Measurements from ENCODE around the gene EPAS1. TPM values are rescaled to one million over a fixed set of nuclear protein-coding genes. Genes with fewer than 3 reads are reported as not detected.

Gene EPAS1
- total RNA-seq, 2 experiments from 2014 or later, result 12.6 to 16.0 TPM

GRCh38 chr2:46294176-46294836 is 2.9 kb upstream of the EPAS1 start:
- Mint-ChIP-seq H3K36me3 (ENCODE audit: low read depth) (no peaks in the 10 kb centered on the region), H3K27me3 (peaks cover 27% of the 10 kb centered on the region), H3K4me1 (peaks cover 13% of the 10 kb centered on the region), H3K4me3 (no peak overlapping the region), H3K9me3 (ENCODE audit: low read depth) (no peaks in the 10 kb centered on the region), H3K27ac (no peak overlapping the region)
- intact Hi-C loops (cut with DNase I, micrococcal nuclease), result no loop called here
- POLR2A ChIA-PET, result no interaction called here
- CTCF ChIA-PET, result interaction anchor here (0.6 to 1.5 kb wide), 9 partner anchors 10 to 231 kb away, joined by 3 to 6 read pairs (median 3); no protein-coding TSS in a partner anchor
- DNase-seq (peak; percentile 67), ATAC-seq (no peak)

GRCh38 chr2:46296216-46296839 is 879 bp upstream of the EPAS1 start:
- intact Hi-C loops (cut with DNase I, micrococcal nuclease), result loop anchor here (2.0 to 5.0 kb wide), 8 partner anchors 56 to 644 kb away; partner anchors contain the start of gene PRKCE (in 1 of the 2)
- POLR2A ChIA-PET, result no interaction called here
- H3K9me3 Mint-ChIP-seq (ENCODE audit: low read depth), result no peaks in the 10 kb centered on the region
- peak overlapping the region; percentile 79 for H3K4me3 Mint-ChIP-seq
- DNase-seq (peak; percentile 47), ATAC-seq (peak; percentile 4)
- H3K27ac Mint-ChIP-seq, result no peak overlapping the region
- H3K36me3 Mint-ChIP-seq (ENCODE audit: low read depth), result no peaks in the 10 kb centered on the region
- H3K27me3 Mint-ChIP-seq, result peaks cover 45% of the 10 kb centered on the region
- CTCF ChIA-PET, result interaction anchor here (0.9 to 1.4 kb wide), 2 partner anchors 12 to 55 kb away, joined by 3 to 4 read pairs; no protein-coding TSS in a partner anchor
- H3K4me1 Mint-ChIP-seq, result peaks cover 16% of the 10 kb centered on the region

GRCh38 chr2:46297546-46298271 is 502 bp downstream of the EPAS1 start:
- Mint-ChIP-seq H3K27me3 (peaks cover 48% of the 10 kb centered on the region), H3K36me3 (ENCODE audit: low read depth) (no peaks in the 10 kb centered on the region), H3K4me3 (peak overlapping the region; percentile 79), H3K27ac (peak overlapping the region; percentile 47), H3K4me1 (peaks cover 16% of the 10 kb centered on the region), H3K9me3 (ENCODE audit: low read depth) (no peaks in the 10 kb centered on the region)
- intact Hi-C loops (cut with DNase I, micrococcal nuclease), result loop anchor here (1.0 to 5.0 kb wide), 10 partner anchors 55 to 645 kb away; partner anchors contain the start of gene PRKCE (in 1 of the 2)
- ATAC-seq (peak; percentile 18), DNase-seq (peak; percentile 82)
- ChIA-PET POLR2A (interaction anchor here (0.6 kb wide), 1 partner anchor 645 kb away, joined by 6 read pairs; no protein-coding TSS in a partner anchor), CTCF (interaction anchor here (0.7 to 1.2 kb wide), 5 partner anchors 30 to 219 kb away, joined by 3 to 4 read pairs (median 3); no protein-coding TSS in a partner anchor)

GRCh38 chr2:46298272-46298521 is 990 bp downstream of the EPAS1 start:
- ATAC-seq, result no peak
- CTCF ChIA-PET, result interaction anchor here (0.7 kb wide), 1 partner anchor 220 kb away, joined by 4 read pairs; no protein-coding TSS in a partner anchor
- peaks cover 50% of the 10 kb centered on the region for H3K27me3 Mint-ChIP-seq
- peak overlapping the region; percentile 79 for H3K4me3 Mint-ChIP-seq
- no peaks in the 10 kb centered on the region for H3K36me3 Mint-ChIP-seq (ENCODE audit: low read depth)
- DNase-seq, result no peak
- no peaks in the 10 kb centered on the region for H3K9me3 Mint-ChIP-seq (ENCODE audit: low read depth)
- POLR2A ChIA-PET, result no interaction called here
- H3K27ac Mint-ChIP-seq, result no peak overlapping the region
- peaks cover 17% of the 10 kb centered on the region for H3K4me1 Mint-ChIP-seq
- intact Hi-C loops (cut with DNase I, micrococcal nuclease), result loop anchor here (2.0 to 5.0 kb wide), 7 partner anchors 54 to 646 kb away; partner anchors contain the start of gene PRKCE (in 1 of the 2)

- Mint-ChIP-seq H3K9me3 (ENCODE audit: low read depth) (no peaks in the 10 kb centered on the region), H3K36me3 (ENCODE audit: low read depth) (no peaks in the 10 kb centered on the region), H3K27ac (no peak overlapping the region), H3K27me3 (peaks cover 55% of the 10 kb centered on the region), H3K4me3 (peak overlapping the region; percentile 79), H3K4me1 (peaks cover 22% of the 10 kb centered on the region)
- intact Hi-C loops (cut with DNase I, micrococcal nuclease), result loop anchor here (2.0 to 5.0 kb wide), 7 partner anchors 54 to 646 kb away; partner anchors contain the start of gene PRKCE (in 1 of the 2)
- peak; percentile 51 for DNase-seq
- ATAC-seq, result peak; percentile 13
- CTCF ChIA-PET, result interaction anchor here (0.9 kb wide), 1 partner anchor 68 kb away, joined by 3 read pairs; no protein-coding TSS in a partner anchor
- POLR2A ChIA-PET, result no interaction called here
Observed at GRCh38 chr2:46298522-46299353, 1.5 kb downstream of the EPAS1 start.

- ATAC-seq, result no peak
- Mint-ChIP-seq H3K4me3 (peak overlapping the region; percentile 79), H3K27ac (no peak overlapping the region), H3K9me3 (ENCODE audit: low read depth) (no peaks in the 10 kb centered on the region), H3K4me1 (peaks cover 31% of the 10 kb centered on the region), H3K36me3 (ENCODE audit: low read depth) (no peaks in the 10 kb centered on the region), H3K27me3 (peaks cover 60% of the 10 kb centered on the region)
- ChIA-PET POLR2A (no interaction called here), CTCF (interaction anchor here (0.9 kb wide), 1 partner anchor 67 kb away, joined by 3 read pairs; no protein-coding TSS in a partner anchor)
- DNase-seq, result peak; percentile 21
- intact Hi-C loops (cut with DNase I, micrococcal nuclease), result loop anchor here (2.0 to 5.0 kb wide), 7 partner anchors 53 to 647 kb away; partner anchors contain the start of gene PRKCE (in 1 of the 2)
Observed at GRCh38 chr2:46299365-46300263, 2.4 kb downstream of the EPAS1 start.

- H3K4me3 Mint-ChIP-seq, result no peak overlapping the region
- peaks cover 59% of the 10 kb centered on the region for H3K27me3 Mint-ChIP-seq
- ChIA-PET POLR2A (no interaction called here), CTCF (no interaction called here)
- H3K4me1 Mint-ChIP-seq, result peaks cover 39% of the 10 kb centered on the region
- H3K9me3 Mint-ChIP-seq (ENCODE audit: low read depth), result no peaks in the 10 kb centered on the region
- H3K36me3 Mint-ChIP-seq (ENCODE audit: low read depth), result no peaks in the 10 kb centered on the region
- intact Hi-C loops (cut with DNase I, micrococcal nuclease), result no loop called here
- DNase-seq (no peak), ATAC-seq (no peak)
- no peak overlapping the region for H3K27ac Mint-ChIP-seq
Observed at GRCh38 chr2:46300406-46300832, 3.2 kb downstream of the EPAS1 start.

- Mint-ChIP-seq H3K27ac (no peak overlapping the region), H3K9me3 (ENCODE audit: low read depth) (no peaks in the 10 kb centered on the region), H3K27me3 (peaks cover 50% of the 10 kb centered on the region), H3K36me3 (ENCODE audit: low read depth) (no peaks in the 10 kb centered on the region), H3K4me1 (peaks cover 43% of the 10 kb centered on the region), H3K4me3 (no peak overlapping the region)
- DNase-seq, result no peak
- CTCF ChIA-PET, result interaction anchor here (0.6 to 0.9 kb wide), 3 partner anchors 13 to 462 kb away, joined by 3 to 4 read pairs (median 4); no protein-coding TSS in a partner anchor
- POLR2A ChIA-PET, result no interaction called here
- ATAC-seq, result no peak
- intact Hi-C loops (cut with DNase I, micrococcal nuclease), result no loop called here
Observed at GRCh38 chr2:46302005-46302695, 4.9 kb downstream of the EPAS1 start.

GRCh38 chr2:46303233-46303632 is 6.0 kb downstream of the EPAS1 start:
- DNase-seq, result no peak
- H3K4me1 Mint-ChIP-seq, result peaks cover 37% of the 10 kb centered on the region
- intact Hi-C loops (cut with DNase I, micrococcal nuclease), result no loop called here
- H3K4me3 Mint-ChIP-seq, result no peak overlapping the region
- no peaks in the 10 kb centered on the region for H3K36me3 Mint-ChIP-seq (ENCODE audit: low read depth)
- no peak overlapping the region for H3K27ac Mint-ChIP-seq
- peaks cover 47% of the 10 kb centered on the region for H3K27me3 Mint-ChIP-seq
- no peak for ATAC-seq
- ChIA-PET POLR2A (interaction anchor here (0.8 kb wide), 1 partner anchor 64 kb away, joined by 3 read pairs; no protein-coding TSS in a partner anchor), CTCF (interaction anchor here (0.9 to 1.0 kb wide), 2 partner anchors 159 to 240 kb away, joined by 4 read pairs; no protein-coding TSS in a partner anchor)
- H3K9me3 Mint-ChIP-seq (ENCODE audit: low read depth), result no peaks in the 10 kb centered on the region

All from activated CD4-positive, alpha-beta T cell treated with anti-CD3 and anti-CD28 coated beads for 36 hours (primary cell).